Endothelial cell of umbilical vein (primary cell): ENCODE data around the gene UBE4B. TPM values are rescaled to one million over a fixed set of nuclear protein-coding genes. Genes with fewer than 3 reads are reported as not detected.

Experiments
- BruUV-seq: library from RNA; stranded (reverse); fragments of 400-500 nt; replicated peaks from 2 replicates; lab custom pipeline; 2021; lab: Mats Ljungman, UMichigan
- CTCF ChIA-PET: fragments of 300-600, 350-600 bp; sonication (Branson Sonifier 250); formaldehyde crosslinking; loops from one replicate; lab custom pipeline; 2021; ENCODE audit warnings: antibody characterized with exemption, inconsistent platforms; lab: Charles Lee
- POLR2A ChIA-PET: fragments of 300-600, 350-600 bp; sonication (Branson Sonifier 250); formaldehyde crosslinking; loops from one replicate; lab custom pipeline; 2021; ENCODE audit warnings: antibody characterized with exemption, inconsistent platforms; lab: Charles Lee
- DNase-seq: peaks from one replicate; pipeline ENCODE4 v3.0.0-alpha.2; 2011; ENCODE audit warnings: low read depth, low spot score
- FAIRE-seq: peaks from 2 replicates; lab custom pipeline; 2011; peaks lifted over from hg19 to GRCh38; lab: Jason Lieb, UNC
- H2AFZ ChIP-seq: 2 replicates; pipeline ENCODE4 v1.6.0; 2012; ENCODE audit warnings: low read depth, low read length, control low read depth, inconsistent platforms
- H3K27ac ChIP-seq: 2 replicates; pipeline ENCODE4 v1.5.1; 2011; ENCODE audit warnings: low read depth, mild to moderate bottlenecking, control low read depth, low read length, moderate library complexity; ENCODE audit not compliant: insufficient read depth
- H3K27me3 ChIP-seq, 2 experiments: 2 replicates each; pipeline versions ENCODE4 v1.6.0 to v1.6.1; 2011; ENCODE audit warnings: low read length in 2 of 2, mixed read lengths in 1 of 2; ENCODE audit not compliant: control insufficient read depth in 2 of 2, insufficient read depth in 2 of 2
- H3K36me3 ChIP-seq, 2 experiments: 2 replicates in 1 of 2; 3 replicates in 1 of 2; pipeline ENCODE4 v1.5.1; 2011; ENCODE audit warnings: low read length in 2 of 2, mild to moderate bottlenecking in 1 of 2, moderate library complexity in 1 of 2; ENCODE audit not compliant: control insufficient read depth in 2 of 2, insufficient read depth in 2 of 2; ENCODE audit errors: extremely low read depth in 1 of 2
- H3K4me1 ChIP-seq: 3 replicates; pipeline ENCODE4 v1.5.1; 2011; ENCODE audit warnings: mild to moderate bottlenecking, low read length; ENCODE audit not compliant: control insufficient read depth, insufficient read depth; ENCODE audit errors: extremely low read depth
- H3K4me2 ChIP-seq: 2 replicates; pipeline ENCODE4 v1.6.1; 2011; ENCODE audit warnings: low read length, control low read depth, mixed read lengths; ENCODE audit not compliant: insufficient read depth
- H3K4me3 ChIP-seq, 3 experiments: fragments of 200-600 bp in 1 of 3; sonication (generic), shearing (Covaris generic) in 1 of 3; replicated peaks in 1 of 3; 2 replicates each; pipeline ENCODE4 v1.5.1; 2011 to 2016; ENCODE audit warnings: control low read depth in 3 of 3, low read length in 3 of 3, mild to moderate bottlenecking in 2 of 3, inconsistent platforms in 1 of 3, low read depth in 1 of 3, moderate library complexity in 1 of 3; ENCODE audit not compliant: insufficient read depth in 1 of 3
- H3K79me2 ChIP-seq: 2 replicates; pipeline ENCODE4 v1.6.0; 2012; ENCODE audit warnings: low read length, inconsistent platforms; ENCODE audit not compliant: control insufficient read depth, insufficient read depth
- H3K9ac ChIP-seq: replicated peaks from 2 replicates; pipeline ENCODE3; 2011; ENCODE audit warnings: low read length, control low read depth; ENCODE audit not compliant: insufficient read depth; ENCODE audit errors: extremely low read depth
- H3K9me1 ChIP-seq: replicated peaks from 3 replicates; pipeline ENCODE4 v1.6.0; 2011; ENCODE audit warnings: mild to moderate bottlenecking, low read length; ENCODE audit not compliant: control insufficient read depth, insufficient read depth; ENCODE audit errors: extremely low read depth
- H3K9me3 ChIP-seq: replicated peaks from 2 replicates; pipeline ENCODE4 v1.5.1; 2012; ENCODE audit warnings: low read length, inconsistent platforms; ENCODE audit not compliant: control insufficient read depth, insufficient read depth
- H4K20me1 ChIP-seq: replicated peaks from 2 replicates; pipeline ENCODE3; 2011; ENCODE audit warnings: mild to moderate bottlenecking, low read length; ENCODE audit not compliant: control insufficient read depth, insufficient read depth; ENCODE audit errors: extremely low read depth
- EZH2 ChIP-seq: IDR thresholded peaks from 2 replicates; pipeline ENCODE4 v1.6.1; 2012; ENCODE audit warnings: borderline replicate concordance, low read depth, mild to moderate bottlenecking, moderate library complexity, low read length, inconsistent platforms; ENCODE audit not compliant: severe bottlenecking
- GATA2 ChIP-seq: IDR thresholded peaks from 2 replicates; pipeline ENCODE4 v1.7.0; 2011; ENCODE audit warnings: low read depth, mild to moderate bottlenecking, moderate library complexity, mixed read lengths, low read length; ENCODE audit not compliant: insufficient read length, insufficient read depth
- MYC ChIP-seq: IDR thresholded peaks from one replicate; pipeline ENCODE4 v1.6.1; 2011; ENCODE audit warnings: mild to moderate bottlenecking, low read depth, low read length
- POLR2A ChIP-seq: IDR thresholded peaks from 2 replicates; pipeline ENCODE4 v1.6.1; 2012; ENCODE audit warnings: low read depth, mild to moderate bottlenecking, control low read depth, low read length
- POLR2AphosphoS5 ChIP-seq: IDR thresholded peaks from 2 replicates; pipeline ENCODE4 v1.6.1; 2012; ENCODE audit warnings: low read depth, mild to moderate bottlenecking, control low read depth, low read length, moderate library complexity; ENCODE audit not compliant: insufficient read depth
- dilution Hi-C: fragments of 300-500 bp; cut with MboI; formaldehyde crosslinking; loops from one replicate; pipeline ENCODE4 v1.15.0; 2019; ENCODE audit warnings: low sequenced_read_pairs; ENCODE audit not compliant: extremely low pct_ligation_motif_present
- intact Hi-C: fragments of 100-400 bp; cut with micrococcal nuclease; formaldehyde crosslinking; loops from one replicate; pipeline ENCODE4 v1.10.0; 2022
- polyA plus RNA-seq, 4 experiments: library from polyadenylated mRNA; depleted of rRNA in 3 of 4; stranded (reverse) in 3 of 4; unstranded in 1 of 4; fragments of >200 nt; gene quantifications; 2 replicates each; pipeline versions ENCODE4 v1.2.1 to v1.2.3, GENCODE V29; 2011 to 2012; ENCODE audit warnings: missing spikeins in 1 of 4
- total RNA-seq: library from RNA; stranded (reverse); gene quantifications from 2 replicates; pipeline ENCODE4 v1.2.3, GENCODE V29; 2021

UBE4B gene
- total and polyA plus RNA-seq, 2 donors (not counting 3 experiments of a cell fraction or from before 2014, with no cell fraction given) = 17.8 to 54.5 TPM

GRCh38 chr1:10114746-10115145, 82.0 kb downstream of the UBE4B start:
- H3K36me3 ChIP-seq = peaks cover 2 to 7% of the 10 kb centered on the region in 2 experiments
- DNase-seq (no peak), FAIRE-seq (no peak)
- H3K4me1 ChIP-seq = no peaks in the 10 kb centered on the region
- CTCF ChIA-PET = no interaction called here
- no peaks in the 10 kb centered on the region for H3K9me3 ChIP-seq
- no peaks in the 10 kb centered on the region for H3K79me2 ChIP-seq
- H3K27me3 ChIP-seq = no peaks in the 10 kb centered on the region
- no peak for TF ChIP-seq POLR2A
- TF ChIP-seq GATA2 = no peak
- no peak for TF ChIP-seq EZH2
- TF ChIP-seq MYC = no peak
- POLR2A ChIA-PET = no interaction called here
- dilution Hi-C loops = no loop called here
- H3K9ac ChIP-seq = no peak overlapping the region
- H3K27ac ChIP-seq = no peak overlapping the region
- no peak overlapping the region for H3K4me3 ChIP-seq
- H3K9me1 ChIP-seq = no peaks in the 10 kb centered on the region
- intact Hi-C loops = no loop called here
- H2AFZ ChIP-seq = no peak overlapping the region
- no TSS peak for BruUV-seq
- no peaks in the 10 kb centered on the region for H4K20me1 ChIP-seq
- H3K4me2 ChIP-seq = no peak overlapping the region

GRCh38 chr1:10117132-10117531, 84.4 kb downstream of the UBE4B start:
- POLR2A ChIA-PET = no interaction called here
- dilution Hi-C loops = no loop called here

More at GRCh38 chr1:10117132-10117531, 84.4 kb downstream of the UBE4B start:
- H4K20me1 ChIP-seq = no peaks in the 10 kb centered on the region
- no peak overlapping the region for H3K27ac ChIP-seq
- H3K9me3 ChIP-seq = no peaks in the 10 kb centered on the region
- TF ChIP-seq POLR2AphosphoS5 = no peak
- no peak overlapping the region for H3K9ac ChIP-seq
- intact Hi-C loops = no loop called here
- CTCF ChIA-PET = no interaction called here
- no peaks in the 10 kb centered on the region for H3K4me1 ChIP-seq
- DNase-seq (no peak), FAIRE-seq (no peak)
- no peaks in the 10 kb centered on the region for H3K27me3 ChIP-seq
- no peak overlapping the region for H3K4me3 ChIP-seq
- no peak overlapping the region for H3K4me2 ChIP-seq
- H3K36me3 ChIP-seq = peaks cover 2 to 14% of the 10 kb centered on the region in 2 experiments
- no peaks in the 10 kb centered on the region for H3K79me2 ChIP-seq
- H3K9me1 ChIP-seq = no peaks in the 10 kb centered on the region
- H2AFZ ChIP-seq = no peak overlapping the region
- no TSS peak for BruUV-seq
